Mucosa of rectum (tissue), 2 donors: ENCODE results near the gene DUSP16.

Experiments used
- H3K27ac ChIP-seq, 2 donors: one replicate each; pipeline ENCODE4 v1.7.0; 2013; ENCODE audit warnings: inconsistent platforms in 2 of 2, low read depth in 2 of 2, low read length in 2 of 2
- H3K27me3 ChIP-seq, 2 donors: one replicate each; pipeline ENCODE4 v1.7.0; 2013; ENCODE audit warnings: low read length in 2 of 2; ENCODE audit not compliant: control insufficient read depth in 2 of 2, insufficient read depth in 2 of 2
- H3K36me3 ChIP-seq, 2 donors: one replicate each; pipeline ENCODE4 v1.7.0; 2013; ENCODE audit warnings: low read length in 2 of 2; ENCODE audit not compliant: control insufficient read depth in 2 of 2, insufficient read depth in 2 of 2
- H3K4me1 ChIP-seq, 2 donors: one replicate each; pipeline ENCODE4 v1.7.0; 2013; ENCODE audit warnings: low read length in 2 of 2, mild to moderate bottlenecking in 1 of 2; ENCODE audit not compliant: control insufficient read depth in 2 of 2, insufficient read depth in 2 of 2
- H3K4me3 ChIP-seq, 2 donors: one replicate each; pipeline ENCODE4 v1.7.0; 2013; ENCODE audit warnings: low read length in 2 of 2
- H3K9ac ChIP-seq, 2 donors: one replicate each; pipeline ENCODE4 v1.7.0; 2013; ENCODE audit warnings: low read length in 2 of 2, low read depth in 1 of 2, mild to moderate bottlenecking in 1 of 2
- H3K9me3 ChIP-seq, 2 donors: one replicate each; pipeline ENCODE4 v1.7.0; 2013; ENCODE audit warnings: low read length in 2 of 2; ENCODE audit not compliant: control insufficient read depth in 2 of 2
- donor health status: healthy.
- donor health status: Normal muscosa, but diverticular disease.

The DUSP16 gene

DNA sequence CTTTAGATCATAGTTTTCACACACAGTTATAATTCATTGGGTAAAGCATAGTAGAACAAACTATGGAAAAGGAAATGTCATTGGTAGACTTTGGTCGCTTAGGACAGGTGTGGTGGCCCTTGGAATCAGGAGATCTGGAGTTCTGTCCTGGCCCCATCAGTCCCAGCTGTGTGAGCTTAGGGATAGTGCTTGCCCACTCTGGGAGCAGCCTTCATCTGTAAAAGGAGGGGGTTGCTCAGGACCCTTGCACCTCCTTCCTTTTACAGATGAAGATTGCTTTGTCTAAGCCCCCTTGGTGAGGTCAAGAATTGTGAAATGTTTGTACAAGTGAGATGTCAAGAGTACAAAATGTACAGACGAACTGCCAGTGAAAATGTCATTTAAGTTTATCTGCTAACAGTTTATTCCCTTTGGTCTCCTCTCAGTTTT, 112.6 kb downstream of the DUSP16 start:
- Histone ChIP-seq H3K27ac (no peak overlapping the region), H3K27me3 (no peaks in the 10 kb centered on the region), H3K36me3 (no peaks in the 10 kb centered on the region), H3K4me1 (peaks cover 3 to 10% of the 10 kb centered on the region in 2 donors), H3K9ac (no peak overlapping the region), H3K4me3 (no peak overlapping the region), H3K9me3 (no peaks in the 10 kb centered on the region)

DNA sequence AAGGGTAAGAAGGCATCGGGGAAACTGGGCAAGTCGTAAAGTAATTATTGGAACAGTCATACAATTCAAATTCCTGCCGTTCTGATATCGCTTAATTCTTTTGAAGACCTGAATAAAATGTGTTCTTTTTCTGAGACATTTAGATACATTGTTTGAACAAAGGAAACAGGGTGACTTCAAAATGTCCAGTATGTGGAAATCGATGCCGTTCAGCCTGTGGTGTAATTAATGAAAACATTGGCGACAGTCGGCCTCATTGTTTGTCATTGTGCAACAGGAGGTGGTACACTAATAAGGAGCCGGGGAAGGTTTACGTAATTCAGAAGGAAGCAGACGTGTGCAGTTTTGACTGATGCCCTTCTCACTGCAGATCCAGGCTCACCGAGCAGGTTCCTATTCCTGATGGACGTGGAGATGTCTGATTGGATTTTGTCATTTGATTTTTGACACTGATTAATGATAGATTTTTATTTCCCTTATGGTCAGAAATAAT, 113.1 kb downstream of the DUSP16 start:
- Histone ChIP-seq H3K36me3 (no peaks in the 10 kb centered on the region), H3K4me3 (no peak overlapping the region), H3K27me3 (no peaks in the 10 kb centered on the region), H3K9me3 (no peaks in the 10 kb centered on the region), H3K9ac (no peak overlapping the region), H3K27ac (no peak overlapping the region), H3K4me1 (peaks cover 3 to 7% of the 10 kb centered on the region in 2 donors)

DNA sequence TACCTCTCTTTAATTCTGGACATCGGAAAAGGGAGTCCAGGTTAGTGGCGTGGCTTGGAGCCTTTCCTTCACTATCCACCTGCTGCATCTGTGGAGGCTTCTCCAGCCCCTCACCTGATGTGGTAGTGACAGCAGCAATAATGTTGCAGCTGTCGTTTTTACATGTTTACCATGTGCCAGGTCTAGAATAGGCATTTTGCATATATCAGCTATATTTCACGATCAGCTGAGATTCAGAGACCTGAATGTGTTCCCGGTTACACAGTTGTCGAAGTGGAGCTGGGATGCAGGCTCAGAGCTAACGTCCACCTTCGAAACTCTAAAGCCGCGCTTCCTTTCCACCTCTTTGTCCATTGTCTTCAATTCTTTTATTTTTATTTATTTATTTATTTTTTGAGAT, 114.8 kb downstream of the DUSP16 start:
- peaks cover 8 to 11% of the 10 kb centered on the region in 2 donors for H3K4me1 ChIP-seq
- no peak overlapping the region for H3K27ac ChIP-seq
- H3K9me3 ChIP-seq, result no peaks in the 10 kb centered on the region
- H3K27me3 ChIP-seq, result no peaks in the 10 kb centered on the region
- no peak overlapping the region for H3K4me3 ChIP-seq
- H3K36me3 ChIP-seq, result no peaks in the 10 kb centered on the region
- H3K9ac ChIP-seq, result no peak overlapping the region

DNA sequence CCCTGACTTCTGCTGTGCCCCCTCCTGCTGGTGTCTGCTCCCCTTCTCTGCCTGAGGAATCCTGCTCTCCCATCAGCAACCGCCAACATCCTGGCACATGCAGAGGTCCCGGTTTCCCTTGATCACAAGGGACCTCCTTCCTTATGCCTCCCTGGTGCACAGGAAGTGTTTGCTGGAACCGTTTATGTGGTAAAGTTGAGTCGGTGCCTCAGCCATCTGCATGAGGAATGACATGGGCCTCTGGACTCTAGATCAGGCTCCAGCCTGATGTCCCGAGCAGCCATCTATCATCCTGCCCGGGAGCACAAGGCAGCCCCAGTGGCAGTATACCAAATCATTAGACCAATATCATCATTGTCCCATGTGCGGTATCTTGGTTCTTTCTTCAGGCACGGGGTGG, 115.4 kb downstream of the DUSP16 start:
- H3K27me3 ChIP-seq, result no peaks in the 10 kb centered on the region
- H3K36me3 ChIP-seq, result no peaks in the 10 kb centered on the region
- no peaks in the 10 kb centered on the region for H3K9me3 ChIP-seq
- no peak overlapping the region for H3K4me3 ChIP-seq
- no peak overlapping the region for H3K27ac ChIP-seq
- H3K9ac ChIP-seq, result no peak overlapping the region
- H3K4me1 ChIP-seq, result peaks cover 8 to 11% of the 10 kb centered on the region in 2 donors

DNA sequence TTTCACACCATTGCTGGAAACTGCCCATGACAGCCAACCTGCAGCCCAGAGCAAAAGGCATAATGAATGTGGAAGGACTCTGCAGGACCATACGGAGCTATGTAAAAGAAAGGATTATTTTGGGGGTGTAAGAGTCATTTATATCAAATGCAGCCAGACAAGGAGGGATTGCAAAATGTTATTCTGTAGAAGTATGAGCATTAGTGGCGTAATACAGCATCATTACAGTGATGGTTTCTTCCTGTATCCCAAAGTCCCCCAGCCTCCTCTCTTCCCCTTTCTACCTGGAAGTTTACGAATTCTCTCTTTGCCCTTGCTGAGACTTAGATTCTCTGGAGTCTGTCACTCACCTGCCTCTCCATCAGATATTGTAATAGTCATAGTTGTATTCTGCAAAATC, 115.9 kb downstream of the DUSP16 start:
- Histone ChIP-seq H3K4me3 (no peak overlapping the region), H3K4me1 (peaks cover 8 to 11% of the 10 kb centered on the region in 2 donors), H3K27me3 (no peaks in the 10 kb centered on the region), H3K9me3 (no peaks in the 10 kb centered on the region), H3K9ac (no peak overlapping the region), H3K36me3 (no peaks in the 10 kb centered on the region), H3K27ac (no peak overlapping the region)

DNA sequence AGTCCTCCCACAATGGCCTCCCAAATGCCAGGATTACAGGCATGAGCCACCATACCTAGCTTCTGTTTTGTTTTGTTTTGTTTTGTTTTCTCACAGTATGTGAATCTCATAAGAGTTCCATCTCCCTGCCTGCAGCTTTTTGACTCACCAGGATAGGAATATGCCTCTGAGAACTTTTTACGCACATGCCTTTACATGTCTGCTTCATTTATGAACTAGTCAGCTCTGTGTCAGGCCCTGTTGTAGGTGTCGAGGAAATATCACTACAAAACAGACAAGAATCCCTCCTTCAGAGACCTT, 116.8 kb downstream of the DUSP16 start:
- Histone ChIP-seq H3K9ac (no peak overlapping the region), H3K36me3 (no peaks in the 10 kb centered on the region), H3K9me3 (no peaks in the 10 kb centered on the region), H3K4me3 (no peak overlapping the region), H3K27me3 (no peaks in the 10 kb centered on the region), H3K27ac (no peak overlapping the region), H3K4me1 (peaks cover 14 to 16% of the 10 kb centered on the region in 2 donors)

DNA sequence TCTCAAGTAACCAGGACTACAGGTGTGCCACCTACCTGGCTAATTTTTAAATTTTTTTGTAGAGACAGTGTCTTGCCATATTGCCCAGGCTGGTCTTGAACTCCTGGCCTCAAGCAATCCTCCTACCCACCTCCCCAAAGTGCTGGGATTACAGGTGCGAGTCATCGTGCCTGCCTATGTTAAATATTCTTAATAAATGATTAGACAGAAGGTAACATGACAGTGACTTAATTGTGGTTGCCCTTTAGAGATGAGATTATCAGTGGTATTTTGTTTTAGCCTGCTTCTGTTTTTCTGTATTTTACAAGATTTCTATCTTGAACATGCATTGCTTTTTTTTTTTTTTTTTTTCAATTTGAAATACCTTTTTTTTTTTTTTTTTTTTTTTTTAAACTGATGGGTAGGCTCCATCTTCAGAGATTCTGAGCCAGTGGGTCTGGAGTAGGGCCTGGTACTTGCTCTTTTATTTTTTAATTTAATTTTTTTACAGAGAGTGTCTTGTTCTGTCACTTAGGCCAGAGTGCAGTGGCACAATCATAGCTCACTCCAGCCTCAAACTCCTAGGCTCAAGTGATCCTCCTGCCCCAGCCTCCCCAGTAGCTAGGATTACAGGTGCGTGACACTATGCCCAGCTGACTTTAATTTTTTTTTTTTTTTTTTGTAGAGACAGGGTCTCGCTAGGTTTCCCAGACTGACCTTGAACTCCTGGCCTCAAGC, 117.3 kb downstream of the DUSP16 start:
- Histone ChIP-seq H3K36me3 (no peaks in the 10 kb centered on the region), H3K27me3 (no peaks in the 10 kb centered on the region), H3K9ac (no peak overlapping the region), H3K27ac (no peak overlapping the region), H3K4me3 (no peak overlapping the region), H3K4me1 (peaks cover 12 to 17% of the 10 kb centered on the region in 2 donors), H3K9me3 (no peaks in the 10 kb centered on the region)

DNA sequence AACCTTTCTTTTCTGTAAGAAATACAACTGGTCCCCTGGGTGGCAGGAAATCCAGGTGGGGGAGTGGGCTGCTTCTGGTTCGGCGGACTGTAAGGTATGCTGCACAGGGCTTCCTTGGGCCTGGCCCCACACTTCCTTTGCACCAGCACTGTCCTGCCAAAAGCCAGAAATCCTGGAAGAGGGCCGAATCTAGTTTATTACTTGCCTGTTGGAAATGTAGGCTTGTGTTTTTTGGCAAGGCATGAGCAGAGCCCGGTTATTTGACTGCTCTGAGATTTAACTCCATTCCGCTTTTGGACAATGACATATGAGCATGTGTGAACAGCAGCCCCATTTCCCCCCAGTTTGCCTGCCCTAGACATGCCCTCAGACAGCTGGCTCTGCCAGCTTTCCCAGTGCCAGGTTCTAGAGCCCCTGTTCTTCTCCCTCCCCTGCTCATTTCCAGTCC, 119.2 kb downstream of the DUSP16 start:
- peaks cover 8 to 17% of the 10 kb centered on the region in 2 donors for H3K4me1 ChIP-seq
- H3K9ac ChIP-seq, result no peak overlapping the region
- no peaks in the 10 kb centered on the region for H3K27me3 ChIP-seq
- H3K36me3 ChIP-seq, result no peaks in the 10 kb centered on the region
- peak overlapping the region in 1 of 2 donors; percentile 56 for H3K27ac ChIP-seq
- H3K4me3 ChIP-seq, result no peak overlapping the region
- H3K9me3 ChIP-seq, result no peaks in the 10 kb centered on the region

DNA sequence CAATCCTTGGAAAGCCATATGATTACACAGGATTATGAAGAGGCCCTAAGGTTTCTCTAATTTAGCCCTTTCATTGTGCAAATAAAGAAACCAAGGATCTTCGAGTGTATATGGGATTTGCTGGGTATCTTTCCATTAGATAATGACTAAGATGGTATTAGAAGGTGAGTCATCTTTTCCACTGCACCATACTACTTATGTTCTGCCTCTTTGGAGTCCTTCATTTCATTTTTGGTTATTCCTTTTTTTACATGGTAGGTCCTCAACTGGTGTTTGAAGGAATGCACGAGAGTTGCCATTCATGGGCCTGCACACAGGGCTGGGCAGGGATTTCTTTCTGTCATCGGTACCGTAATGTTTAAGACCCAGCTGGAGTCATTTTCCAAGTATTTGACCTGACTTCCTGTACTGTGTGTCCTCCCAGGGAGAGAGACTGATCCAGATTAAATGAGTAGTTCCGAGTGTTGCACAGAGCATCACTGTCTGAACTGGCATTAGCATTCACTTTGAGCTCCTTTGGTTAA, 120.1 kb downstream of the DUSP16 start:
- no peak overlapping the region for H3K9ac ChIP-seq
- H3K27ac ChIP-seq, result peak overlapping the region; percentile 56 to 59
- H3K36me3 ChIP-seq, result no peaks in the 10 kb centered on the region
- H3K9me3 ChIP-seq, result no peaks in the 10 kb centered on the region
- no peaks in the 10 kb centered on the region for H3K27me3 ChIP-seq
- no peak overlapping the region for H3K4me3 ChIP-seq
- peaks cover 8 to 17% of the 10 kb centered on the region in 2 donors for H3K4me1 ChIP-seq

DNA sequence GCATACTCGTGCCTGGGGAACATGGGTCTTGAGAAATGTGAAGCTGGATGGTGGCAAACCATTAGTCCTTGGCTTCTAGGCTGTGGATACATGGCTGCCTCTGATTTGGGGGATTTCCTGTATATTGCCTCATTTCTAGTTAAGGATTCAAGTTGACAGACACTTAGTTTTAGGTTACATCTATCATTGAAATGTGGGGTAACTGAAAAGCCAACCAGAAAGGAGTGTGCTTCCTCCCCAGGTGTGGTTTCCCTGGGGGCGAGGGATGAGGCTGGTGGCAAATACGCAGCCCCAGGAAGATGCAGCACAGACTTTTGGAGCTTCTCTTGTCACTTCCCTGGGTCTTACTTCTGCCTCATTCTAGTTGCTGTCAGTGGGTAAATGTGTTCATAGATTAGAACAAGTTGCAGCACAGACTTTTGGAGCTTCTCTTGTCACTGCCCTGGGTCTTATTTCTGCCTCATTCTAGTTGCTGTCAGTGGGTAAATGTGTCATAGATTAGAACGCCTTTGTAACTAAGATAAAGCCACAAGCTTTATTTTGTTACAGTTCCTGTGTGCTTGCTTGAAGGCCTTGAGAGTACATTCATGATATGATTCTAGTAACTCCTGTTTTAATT, 120.7 kb downstream of the DUSP16 start:
- no peak overlapping the region for H3K9ac ChIP-seq
- H3K4me3 ChIP-seq, result no peak overlapping the region
- no peaks in the 10 kb centered on the region for H3K9me3 ChIP-seq
- no peaks in the 10 kb centered on the region for H3K27me3 ChIP-seq
- peak overlapping the region; percentile 56 to 59 for H3K27ac ChIP-seq
- H3K4me1 ChIP-seq, result peaks cover 8 to 17% of the 10 kb centered on the region in 2 donors
- H3K36me3 ChIP-seq, result peaks cover 0 to 4% of the 10 kb centered on the region in 2 donors
